WTC11 (cell line): ENCODE results near the gene IL23R. TPM values are rescaled to one million over a fixed set of nuclear protein-coding genes. Genes with fewer than 3 reads are reported as not detected.
"Not testable (repeated sequence)": the region's sequence is repeated elsewhere in the genome, so short reads cannot be mapped to it uniquely, and the experiment has no call there.

Experiments
- ATAC-seq: fragments of 200-7000 bp; cut with Tn5 transposase; 2 replicates; pipeline ENCODE4 v1.10.0; 2021; ENCODE audit warnings: mild to moderate bottlenecking, moderate library complexity
- CTCF ChIA-PET: fragments of 300-600 bp; sonication (Branson Sonifier 250); formaldehyde crosslinking; loops from one replicate; lab custom pipeline; 2021; ENCODE audit warnings: antibody characterized with exemption; lab: Charles Lee
- POLR2A ChIA-PET: fragments of 350-600 bp; sonication (Branson Sonifier 250); formaldehyde crosslinking; loops from one replicate; lab custom pipeline; 2021; ENCODE audit warnings: antibody characterized with exemption; lab: Charles Lee
- DNase-seq: peaks from one replicate; pipeline ENCODE4 v3.0.0; 2021; ENCODE audit warnings: low spot score
- H3K27ac Mint-ChIP-seq: 2 replicates; pipeline ENCODE4 v1.8.0; 2021; ENCODE audit warnings: mixed read lengths
- H3K27me3 Mint-ChIP-seq: 2 replicates; pipeline ENCODE4 v1.8.0; 2021; ENCODE audit warnings: low read depth, mild to moderate bottlenecking, moderate library complexity, mixed read lengths
- H3K36me3 Mint-ChIP-seq: 2 replicates; pipeline ENCODE4 v1.8.0; 2021; ENCODE audit warnings: mixed read lengths
- H3K4me1 Mint-ChIP-seq: 2 replicates; pipeline ENCODE4 v1.8.0; 2022; ENCODE audit warnings: mixed read lengths
- H3K4me3 Mint-ChIP-seq: 2 replicates; pipeline ENCODE4 v1.8.0; 2021; ENCODE audit warnings: mild to moderate bottlenecking, moderate library complexity, mixed read lengths
- H3K9me3 Mint-ChIP-seq: 2 replicates; pipeline ENCODE4 v1.8.0; 2021; ENCODE audit warnings: mixed read lengths
- CREB1 ChIP-seq: sonication (generic); formaldehyde crosslinking; IDR thresholded peaks from 2 replicates; pipeline ENCODE4 v1.8.0; 2023; ENCODE audit warnings: mild to moderate bottlenecking, missing genetic modification reagents
- ESRRA ChIP-seq: sonication (generic); formaldehyde crosslinking; IDR thresholded peaks from 2 replicates; pipeline ENCODE4 v1.8.1; 2022; ENCODE audit warnings: mild to moderate bottlenecking, missing genetic modification reagents, borderline replicate concordance
- GTF2I ChIP-seq: fragments of 250-450 bp; sonication (Bioruptor Pico); conservative IDR thresholded peaks from 2 replicates; pipeline ENCODE4 v1.4.0; 2021; ENCODE audit warnings: mild to moderate bottlenecking
- JAZF1 ChIP-seq: fragments of 250-450 bp; sonication (Bioruptor Pico); IDR thresholded peaks from 2 replicates; pipeline ENCODE4 v1.9.0; 2021; ENCODE audit warnings: moderate library complexity, mild to moderate bottlenecking, inconsistent platforms
- NFATC4 ChIP-seq: fragments of 250-450 bp; sonication (Bioruptor Pico); IDR thresholded peaks from 2 replicates; pipeline ENCODE4 v1.9.0; 2021; ENCODE audit warnings: mild to moderate bottlenecking
- NR1H2 ChIP-seq: sonication (generic); formaldehyde crosslinking; IDR thresholded peaks from 2 replicates; pipeline ENCODE4 v1.9.0; 2021; ENCODE audit warnings: mild to moderate bottlenecking, moderate library complexity, missing genetic modification reagents
- NR2C2 ChIP-seq: sonication (generic); formaldehyde crosslinking; IDR thresholded peaks from 2 replicates; pipeline ENCODE4 v1.8.0; 2022; ENCODE audit warnings: mild to moderate bottlenecking, missing genetic modification reagents
- SOX15 ChIP-seq: fragments of 250-450 bp; sonication (Bioruptor Pico); IDR thresholded peaks from 2 replicates; pipeline ENCODE4 v1.9.0; 2021; ENCODE audit warnings: mild to moderate bottlenecking
- SP1 ChIP-seq: sonication (generic); formaldehyde crosslinking; conservative IDR thresholded peaks from 2 replicates; pipeline ENCODE4 v1.8.1; 2022; ENCODE audit warnings: missing genetic modification reagents
- TEAD1 ChIP-seq: sonication (generic); formaldehyde crosslinking; IDR thresholded peaks from 2 replicates; pipeline ENCODE4 v1.8.0; 2022; ENCODE audit warnings: mild to moderate bottlenecking, missing genetic modification reagents
- TP53 ChIP-seq: sonication (generic); formaldehyde crosslinking; IDR thresholded peaks from 2 replicates; pipeline ENCODE4 v1.8.1; 2023; ENCODE audit warnings: mild to moderate bottlenecking, missing genetic modification reagents
- ZNF671 ChIP-seq: fragments of 250-450 bp; sonication (Bioruptor Pico); IDR thresholded peaks from 2 replicates; pipeline ENCODE4 v1.8.0; 2021; ENCODE audit warnings: mild to moderate bottlenecking
- total RNA-seq: library from RNA; stranded (reverse); gene quantifications from 3 replicates; pipeline ENCODE4 v1.2.3, GENCODE V29; 2021
- TF ChIP-seq, protein P1 (sequence below): sonication (generic); formaldehyde crosslinking; IDR thresholded peaks from 2 replicates; pipeline ENCODE4 v1.8.1; 2022; ENCODE audit warnings: low read depth, mild to moderate bottlenecking, moderate library complexity, missing genetic modification reagents, borderline replicate concordance
- TF ChIP-seq, protein P2 (sequence below): sonication (generic); formaldehyde crosslinking; IDR thresholded peaks from 2 replicates; pipeline ENCODE4 v1.8.0; 2022; ENCODE audit warnings: missing genetic modification reagents

The IL23R gene
- total RNA-seq, 1 experiment from 2014 or later = not detected

DNA sequence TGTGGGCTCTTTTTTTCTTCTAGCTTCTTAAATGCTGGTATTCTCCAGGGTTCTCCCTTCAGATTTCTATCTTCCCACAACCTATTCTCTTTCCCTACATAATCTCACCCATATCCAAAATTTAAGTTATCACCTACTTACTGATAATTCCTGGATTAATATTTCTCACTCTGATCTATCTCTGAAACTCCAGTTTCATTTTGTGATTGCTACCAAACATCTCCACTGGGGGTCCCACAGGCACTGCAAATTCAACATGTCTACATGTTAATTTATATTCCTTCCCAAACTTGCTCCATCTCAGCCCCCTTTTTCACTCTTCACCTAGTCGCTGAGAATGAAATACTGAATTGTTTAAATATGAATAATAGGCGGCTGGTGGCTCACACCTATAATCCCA, 21.6 kb upstream of the IL23R start:
- peaks cover 8% of the 10 kb centered on the region for H3K4me1 Mint-ChIP-seq
- no peak for ATAC-seq

GRCh38 chr1:67146101-67146500, 20.2 kb upstream of the IL23R start:
- H3K36me3 Mint-ChIP-seq = no peaks in the 10 kb centered on the region
- CTCF ChIA-PET = no interaction called here

More for the DNA sequence above, 21.6 kb upstream of the IL23R start:
- POLR2A ChIA-PET = interaction anchor here (0.5 kb wide), 1 partner anchor 258 kb away, joined by 4 read pairs; no protein-coding TSS in a partner anchor
- no peaks in the 10 kb centered on the region for H3K36me3 Mint-ChIP-seq
- no peak overlapping the region for H3K27ac Mint-ChIP-seq
- TF ChIP-seq ZNF671 (CRISPR knock-in tag) = no peak
- CTCF ChIA-PET = interaction anchor here (0.7 to 1.0 kb wide), 2 partner anchors 66 to 69 kb away, joined by 3 read pairs; no protein-coding TSS in a partner anchor
- no peak overlapping the region for H3K4me3 Mint-ChIP-seq
- DNase-seq = no peak
- H3K9me3 Mint-ChIP-seq = no peaks in the 10 kb centered on the region
- no peaks in the 10 kb centered on the region for H3K27me3 Mint-ChIP-seq

GRCh38 chr1:67146539-67146938, 19.7 kb upstream of the IL23R start:
- H3K27ac Mint-ChIP-seq = no peak overlapping the region
- peaks cover 8% of the 10 kb centered on the region for H3K4me1 Mint-ChIP-seq
- POLR2A ChIA-PET = no interaction called here
- ATAC-seq = no peak
- H3K9me3 Mint-ChIP-seq = no peaks in the 10 kb centered on the region
- no peaks in the 10 kb centered on the region for H3K36me3 Mint-ChIP-seq
- no peak overlapping the region for H3K4me3 Mint-ChIP-seq
- no peak for TF ChIP-seq NFATC4
- TF ChIP-seq, protein P1, sequence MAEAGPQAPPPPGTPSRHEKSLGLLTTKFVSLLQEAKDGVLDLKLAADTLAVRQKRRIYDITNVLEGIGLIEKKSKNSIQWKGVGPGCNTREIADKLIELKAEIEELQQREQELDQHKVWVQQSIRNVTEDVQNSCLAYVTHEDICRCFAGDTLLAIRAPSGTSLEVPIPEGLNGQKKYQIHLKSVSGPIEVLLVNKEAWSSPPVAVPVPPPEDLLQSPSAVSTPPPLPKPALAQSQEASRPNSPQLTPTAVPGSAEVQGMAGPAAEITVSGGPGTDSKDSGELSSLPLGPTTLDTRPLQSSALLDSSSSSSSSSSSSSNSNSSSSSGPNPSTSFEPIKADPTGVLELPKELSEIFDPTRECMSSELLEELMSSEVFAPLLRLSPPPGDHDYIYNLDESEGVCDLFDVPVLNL = no peak
- no peak for TF ChIP-seq JAZF1 (CRISPR knock-in tag)
- no peak for TF ChIP-seq ESRRA (CRISPR knock-in tag)
- TF ChIP-seq, protein P2, sequence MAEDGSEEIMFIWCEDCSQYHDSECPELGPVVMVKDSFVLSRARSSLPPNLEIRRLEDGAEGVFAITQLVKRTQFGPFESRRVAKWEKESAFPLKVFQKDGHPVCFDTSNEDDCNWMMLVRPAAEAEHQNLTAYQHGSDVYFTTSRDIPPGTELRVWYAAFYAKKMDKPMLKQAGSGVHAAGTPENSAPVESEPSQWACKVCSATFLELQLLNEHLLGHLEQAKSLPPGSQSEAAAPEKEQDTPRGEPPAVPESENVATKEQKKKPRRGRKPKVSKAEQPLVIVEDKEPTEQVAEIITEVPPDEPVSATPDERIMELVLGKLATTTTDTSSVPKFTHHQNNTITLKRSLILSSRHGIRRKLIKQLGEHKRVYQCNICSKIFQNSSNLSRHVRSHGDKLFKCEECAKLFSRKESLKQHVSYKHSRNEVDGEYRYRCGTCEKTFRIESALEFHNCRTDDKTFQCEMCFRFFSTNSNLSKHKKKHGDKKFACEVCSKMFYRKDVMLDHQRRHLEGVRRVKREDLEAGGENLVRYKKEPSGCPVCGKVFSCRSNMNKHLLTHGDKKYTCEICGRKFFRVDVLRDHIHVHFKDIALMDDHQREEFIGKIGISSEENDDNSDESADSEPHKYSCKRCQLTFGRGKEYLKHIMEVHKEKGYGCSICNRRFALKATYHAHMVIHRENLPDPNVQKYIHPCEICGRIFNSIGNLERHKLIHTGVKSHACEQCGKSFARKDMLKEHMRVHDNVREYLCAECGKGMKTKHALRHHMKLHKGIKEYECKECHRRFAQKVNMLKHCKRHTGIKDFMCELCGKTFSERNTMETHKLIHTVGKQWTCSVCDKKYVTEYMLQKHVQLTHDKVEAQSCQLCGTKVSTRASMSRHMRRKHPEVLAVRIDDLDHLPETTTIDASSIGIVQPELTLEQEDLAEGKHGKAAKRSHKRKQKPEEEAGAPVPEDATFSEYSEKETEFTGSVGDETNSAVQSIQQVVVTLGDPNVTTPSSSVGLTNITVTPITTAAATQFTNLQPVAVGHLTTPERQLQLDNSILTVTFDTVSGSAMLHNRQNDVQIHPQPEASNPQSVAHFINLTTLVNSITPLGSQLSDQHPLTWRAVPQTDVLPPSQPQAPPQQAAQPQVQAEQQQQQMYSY = no peak
- no peak for DNase-seq
- peaks cover 5% of the 10 kb centered on the region; the same call in 1 of the 2 replicates for H3K27me3 Mint-ChIP-seq
- CTCF ChIA-PET = no interaction called here

More at GRCh38 chr1:67146101-67146500, 20.2 kb upstream of the IL23R start:
- no peak for DNase-seq
- POLR2A ChIA-PET = no interaction called here
- no peak overlapping the region for H3K4me3 Mint-ChIP-seq
- H3K27ac Mint-ChIP-seq = no peak overlapping the region
- H3K4me1 Mint-ChIP-seq = peaks cover 8% of the 10 kb centered on the region
- no peak for ATAC-seq
- H3K27me3 Mint-ChIP-seq = peaks cover 2% of the 10 kb centered on the region; the same call in 1 of the 2 replicates
- TF ChIP-seq NR1H2 (CRISPR knock-in tag) (no peak), GTF2I (no peak), NFATC4 (no peak), TP53 (CRISPR knock-in tag) (no peak), TEAD1 (CRISPR knock-in tag) (no peak), CREB1 (CRISPR knock-in tag) (no peak), SOX15 (CRISPR knock-in tag) (no peak), SP1 (no peak), NR2C2 (CRISPR knock-in tag) (no peak), ESRRA (CRISPR knock-in tag) (no peak)
- TF ChIP-seq, all 79 proteins: peak for 0
- H3K9me3 Mint-ChIP-seq = no peaks in the 10 kb centered on the region

DNA sequence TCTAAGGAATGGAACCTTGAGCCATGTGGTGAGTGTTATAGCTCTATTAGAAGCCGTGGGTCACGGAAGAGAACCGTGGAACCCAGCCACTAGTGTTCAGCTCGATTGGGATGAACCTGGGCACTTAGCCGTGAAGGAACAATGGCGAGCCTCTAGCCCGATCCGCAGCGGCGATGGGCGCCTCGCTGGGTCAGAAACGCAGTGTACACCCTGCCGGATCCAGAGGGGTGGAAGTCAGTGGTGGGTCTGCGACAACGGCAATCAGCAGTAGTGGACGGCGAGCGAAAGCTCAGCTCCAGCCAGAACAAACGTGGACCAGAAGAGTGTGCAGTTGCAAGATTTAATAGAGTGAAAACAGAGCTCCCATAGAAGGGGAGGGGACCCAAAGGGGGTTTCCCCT, 18.3 kb upstream of the IL23R start:
- H3K4me3 Mint-ChIP-seq, ATAC-seq, H3K4me1 Mint-ChIP-seq, DNase-seq, H3K9me3 Mint-ChIP-seq, H3K27ac Mint-ChIP-seq, H3K27me3 Mint-ChIP-seq, POLR2A ChIA-PET, H3K36me3 Mint-ChIP-seq: not testable (repeated sequence)
- CTCF ChIA-PET = interaction anchor here (1.1 to 3.7 kb wide), 8 partner anchors 64 to 395 kb away, joined by 4 to 96 read pairs (median 8); partner anchors contain the start of gene DYNLT5
